ENCODE measurements around the gene ZNF443.
"Not testable (repeated sequence)": the region's sequence is repeated elsewhere in the genome, so short reads cannot be mapped to it uniquely, and the experiment has no call there.

Gene ZNF443

DNA sequence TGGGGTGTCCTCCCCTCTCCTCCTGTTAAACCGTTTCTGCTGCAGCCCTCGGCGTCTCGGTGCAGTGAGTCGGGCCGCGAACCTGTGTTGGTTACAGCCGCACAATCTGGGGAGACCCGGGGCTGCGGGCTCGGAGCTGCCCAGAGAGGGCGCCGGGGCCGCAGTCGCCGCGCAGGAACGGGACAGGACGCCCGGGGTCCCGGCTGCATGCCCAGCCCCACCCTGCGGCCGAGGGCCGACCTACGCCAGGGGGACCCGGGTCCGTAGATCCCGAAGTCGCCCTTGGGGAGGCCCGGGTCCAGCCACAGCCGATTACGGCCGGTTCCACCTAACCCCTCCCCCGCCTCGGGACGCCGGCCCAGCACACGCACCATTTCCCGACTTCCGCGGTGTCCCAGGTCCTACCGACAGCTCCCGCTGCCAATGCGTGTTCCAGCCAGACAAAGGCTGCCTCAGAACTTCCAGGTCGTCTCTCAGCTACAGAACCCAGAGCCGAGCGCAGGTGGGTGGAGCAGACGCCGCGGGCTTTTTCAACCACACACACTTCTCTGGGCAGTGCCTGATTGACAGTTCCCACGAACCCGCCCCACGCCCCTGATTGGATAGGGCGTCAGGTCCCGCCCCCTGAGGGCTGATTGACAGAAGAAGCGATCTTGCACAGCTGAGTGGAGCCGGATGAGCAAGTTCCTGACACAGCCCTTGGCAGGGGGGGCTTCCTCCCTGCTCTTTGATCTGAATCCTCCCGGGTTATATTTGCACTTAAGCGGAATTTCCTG, at the start of gene ZNF443:
TSS of gene ZNF443 (minus strand) at position 481 of the 776 bp plus-strand sequence. CDS start at position 374, 107 bp downstream.
- DNase-seq (ENCODE audit: low read depth in 2 of 2): peak; percentile 96 to 99

DNA sequence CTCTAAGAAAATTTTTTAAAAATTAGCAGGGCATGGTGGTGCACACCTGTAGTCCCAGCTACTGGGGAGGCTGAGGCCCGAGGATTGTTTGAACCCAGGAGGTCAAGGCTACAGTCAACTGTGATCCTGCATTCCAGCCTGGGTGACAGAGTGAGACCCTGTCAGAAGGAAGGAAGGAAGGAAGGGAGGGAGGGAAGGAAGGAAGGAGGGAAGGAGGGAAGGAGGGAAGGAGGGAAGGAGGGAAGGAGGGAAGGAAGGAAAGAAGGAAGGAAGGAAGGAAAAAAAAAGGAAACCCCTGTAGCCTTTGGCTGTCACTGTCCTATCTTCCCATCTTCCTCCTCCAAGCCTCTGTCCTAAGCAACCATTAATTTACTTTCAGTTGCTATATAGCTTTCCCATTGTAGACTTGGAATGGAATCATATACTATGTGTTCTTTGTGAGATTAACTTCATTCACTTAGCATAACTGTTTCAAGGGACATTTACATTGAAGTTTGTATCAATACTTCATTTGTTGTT, 45.5 kb upstream of the ZNF443 start:
- not testable (repeated sequence) for DNase-seq (ENCODE audit: low read depth in 2 of 2)

DNA sequence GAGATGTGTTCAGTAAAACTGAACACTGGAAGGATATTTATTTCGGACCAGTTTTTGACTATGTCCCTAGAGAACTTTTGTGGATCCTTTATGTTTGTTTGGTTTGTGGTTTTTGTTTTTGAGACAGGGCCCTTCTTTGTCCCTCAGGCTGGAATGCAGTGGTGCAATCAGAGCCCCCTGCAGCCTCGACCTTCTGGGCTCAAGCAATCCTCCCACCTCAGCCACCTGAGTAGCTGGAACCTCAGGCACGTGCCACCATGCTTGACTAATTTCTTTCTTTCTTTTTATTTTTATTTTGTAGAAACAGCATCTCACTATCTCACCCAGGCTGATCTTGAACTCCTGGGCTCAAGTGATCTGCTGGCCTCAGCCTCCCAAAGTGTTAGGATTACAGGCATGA, 44.8 kb upstream of the ZNF443 start:
- no peak for DNase-seq (ENCODE audit: low read depth in 2 of 2)

DNA sequence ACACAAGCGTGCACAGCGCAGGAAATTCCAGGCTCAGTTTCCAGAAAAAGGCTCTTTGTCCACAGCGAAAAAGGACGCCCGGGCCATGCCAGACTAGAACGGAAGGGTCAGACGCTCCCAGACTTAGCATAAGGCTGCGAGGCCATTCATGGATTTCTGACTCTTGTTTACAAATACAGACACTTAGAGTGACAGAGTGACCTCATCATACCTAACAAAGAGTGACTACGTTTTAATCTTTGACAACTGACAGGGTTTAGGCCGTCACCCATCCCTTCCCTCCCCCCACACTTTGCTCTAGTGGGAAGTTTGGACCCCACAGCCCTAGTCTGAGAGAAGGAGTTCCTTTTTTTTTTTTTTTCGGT, 44.2 kb upstream of the ZNF443 start:
- no peak for DNase-seq (ENCODE audit: low read depth in 2 of 2)

DNA sequence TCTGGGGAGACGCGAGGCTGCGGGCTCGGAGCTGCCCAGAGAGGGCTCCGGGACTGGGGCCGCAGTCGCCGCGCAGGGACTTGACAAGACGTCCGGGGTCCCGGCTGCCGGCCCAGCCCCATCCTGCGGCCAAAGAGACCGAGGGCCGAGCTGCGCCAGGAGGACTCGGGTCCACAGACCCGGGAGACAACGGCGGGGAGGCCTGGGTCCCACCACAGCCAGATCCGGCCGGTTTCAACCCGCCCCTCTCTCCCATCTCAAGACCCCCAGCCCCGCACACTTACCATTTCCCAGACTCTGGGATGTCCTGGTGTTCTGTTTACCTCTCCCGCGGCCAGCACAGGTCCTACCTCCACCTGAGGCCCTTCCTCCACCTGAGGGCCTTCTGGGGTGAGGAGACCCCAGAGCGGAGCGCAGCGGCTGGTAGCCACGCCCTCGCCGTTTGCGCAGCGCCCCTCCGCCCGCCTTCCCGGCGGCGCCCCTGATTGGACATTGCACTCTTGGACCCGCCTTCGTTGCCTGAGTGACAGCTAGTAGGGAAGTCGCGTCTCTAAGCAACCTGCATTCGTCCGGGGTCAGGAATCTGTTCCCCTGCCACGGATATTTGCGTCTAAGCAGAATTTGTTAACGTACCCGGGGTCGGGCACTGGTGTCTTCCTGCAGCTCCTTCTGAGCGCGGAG, 43.7 kb upstream of the ZNF443 start, which contains the start of gene ZNF709:
TSS of gene ZNF709 (minus strand) at position 446 of the 681 bp plus-strand sequence. CDS start at position 287, 159 bp downstream.
- peak; percentile 75 to 79 for DNase-seq (ENCODE audit: low read depth in 2 of 2)

DNA sequence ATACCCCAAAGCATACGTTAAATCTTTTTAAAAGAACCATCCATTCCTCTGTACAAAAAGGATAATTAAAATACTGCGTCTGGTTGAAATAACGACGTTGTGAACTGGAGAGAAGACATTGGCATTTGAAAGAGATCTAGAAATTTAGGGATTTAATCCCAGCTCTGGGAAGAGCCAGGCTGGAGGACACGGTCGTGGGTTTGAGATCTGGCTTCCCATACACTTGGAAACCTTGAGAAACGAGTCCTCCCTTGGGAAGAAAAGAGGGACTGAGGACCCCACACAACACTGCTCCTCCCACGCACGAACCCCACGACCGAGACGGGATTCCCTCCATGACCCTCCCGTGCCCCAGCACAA, 43.2 kb upstream of the ZNF443 start:
- no peak for DNase-seq (ENCODE audit: low read depth in 2 of 2)

DNA sequence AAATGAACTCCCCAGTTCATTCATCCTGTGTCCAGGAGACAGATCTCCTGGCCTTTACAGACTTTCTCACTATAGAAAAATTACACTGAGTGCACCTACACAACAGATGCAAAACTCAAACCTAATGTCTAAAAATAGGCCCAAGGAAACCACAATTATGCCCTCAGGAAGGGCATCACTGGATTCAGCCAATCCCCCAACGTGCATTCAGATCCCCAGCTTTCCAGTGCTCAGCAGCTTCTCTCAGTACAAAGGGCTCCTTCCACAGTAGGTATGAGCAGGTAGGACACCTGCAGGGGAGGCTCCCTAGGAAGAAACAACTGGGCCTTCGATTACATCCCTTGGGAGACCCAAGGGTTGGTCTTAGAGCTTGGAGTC, 41.7 kb upstream of the ZNF443 start:
- no peak for DNase-seq (ENCODE audit: low read depth in 2 of 2)

DNA sequence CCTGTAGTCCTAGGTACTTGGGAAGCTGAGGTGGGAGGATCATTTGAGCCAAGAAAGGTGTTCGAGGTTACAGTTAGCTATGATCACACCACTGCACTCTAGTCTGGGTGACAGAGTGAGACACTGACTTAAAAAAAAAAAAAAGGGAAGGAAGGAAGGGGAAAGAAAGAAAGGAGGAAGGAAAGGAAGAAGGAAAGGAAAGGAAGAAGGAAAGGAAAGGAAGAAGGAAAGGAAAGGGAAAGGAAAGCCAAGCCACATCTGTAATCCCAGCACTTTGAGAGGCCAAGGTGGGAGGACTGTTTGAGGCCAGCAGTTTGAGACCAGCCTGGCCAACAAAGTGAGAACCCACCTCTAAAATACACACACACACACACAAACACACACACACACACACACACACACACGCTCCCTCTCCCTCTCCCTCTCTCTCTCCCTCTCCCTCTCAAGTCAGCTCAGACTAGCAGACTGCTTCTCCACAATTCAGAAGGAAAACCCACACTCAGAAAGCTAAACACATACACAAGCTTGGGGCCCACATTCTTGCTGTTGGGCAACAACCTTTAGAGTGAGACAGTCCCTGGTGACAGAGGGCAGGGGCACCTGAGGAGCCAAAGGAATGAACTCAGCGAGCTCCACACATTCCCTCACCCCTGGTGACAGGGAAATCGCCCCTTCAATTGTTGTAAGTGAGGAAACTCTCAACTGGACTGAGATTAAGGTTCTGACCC, 41.1 kb upstream of the ZNF443 start:
- DNase-seq (ENCODE audit: low read depth in 2 of 2): no peak

DNA sequence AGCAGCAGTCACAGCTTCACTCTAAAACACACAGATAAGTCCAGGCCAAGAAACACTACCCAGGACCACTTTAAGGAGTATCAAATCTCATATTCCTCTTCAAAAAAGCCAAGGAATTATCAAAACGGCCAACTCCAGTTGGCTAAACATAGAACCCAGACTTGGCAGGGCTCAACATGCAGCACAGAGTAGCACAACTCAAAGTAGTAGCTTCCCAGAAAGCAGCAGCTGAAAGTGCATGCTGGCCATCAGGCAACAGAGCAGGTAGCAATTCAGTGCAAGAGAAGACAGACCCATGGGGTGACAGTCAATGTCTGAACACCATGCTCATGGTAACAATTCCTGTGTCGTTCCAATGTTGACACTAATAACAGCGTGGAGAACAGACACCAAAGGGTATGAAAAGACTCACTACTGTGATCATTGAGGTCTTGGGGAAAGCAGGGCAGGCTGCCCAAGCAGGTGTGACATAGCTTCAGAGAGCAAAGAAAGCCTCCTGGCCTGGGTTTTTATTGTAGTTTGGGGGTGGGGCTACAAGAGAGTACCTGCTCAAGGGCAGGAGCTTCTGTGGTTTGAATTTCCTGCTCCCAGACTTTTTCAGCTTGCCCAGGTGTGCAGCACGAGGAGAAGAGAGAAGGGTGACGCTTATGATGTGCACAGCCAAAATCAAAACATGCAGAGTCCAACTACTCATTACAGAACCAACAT, 37.6 kb upstream of the ZNF443 start:
- no peak for DNase-seq (ENCODE audit: low read depth in 2 of 2)

DNA sequence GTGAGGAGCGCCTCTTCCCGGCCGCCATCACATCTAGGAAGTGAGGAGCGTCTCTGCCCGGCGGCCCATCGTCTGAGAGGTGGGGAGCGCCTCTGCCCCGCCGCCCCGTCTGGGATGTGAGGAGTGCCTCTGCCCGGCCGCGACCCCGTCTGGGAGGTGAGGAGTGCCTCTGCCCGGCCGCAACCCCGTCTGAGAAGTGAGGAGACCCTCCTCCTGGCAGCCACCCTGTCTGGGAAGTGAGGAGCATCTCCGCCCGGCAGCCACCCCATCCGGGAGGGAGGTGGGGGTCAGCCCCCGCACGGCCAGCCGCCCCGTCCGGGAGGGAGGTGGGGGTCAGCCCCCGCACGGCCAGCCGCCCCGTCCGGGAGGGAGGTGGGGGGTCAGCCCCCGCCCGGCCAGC, 26.8 kb upstream of the ZNF443 start:
- DNase-seq (ENCODE audit: low read depth in 2 of 2): not testable (repeated sequence)

DNA sequence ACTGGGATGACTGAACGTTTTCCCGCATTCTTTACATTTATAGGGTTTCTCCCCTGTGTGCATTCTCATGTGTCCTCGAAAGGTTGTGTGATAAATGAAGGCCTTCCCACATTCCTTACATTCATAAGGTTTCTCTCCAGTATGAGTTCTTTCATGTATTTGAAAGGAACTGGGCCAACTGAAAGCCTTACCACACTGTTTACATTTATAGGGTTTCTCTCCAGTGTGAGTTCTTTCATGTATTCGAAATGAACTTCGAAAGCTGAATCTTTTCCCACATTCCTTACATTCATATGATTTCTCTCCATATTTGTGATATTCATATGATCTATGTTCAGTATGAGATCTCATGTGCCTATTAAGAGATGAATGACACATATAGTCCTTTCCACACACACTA, 24.4 kb upstream of the ZNF443 start:
- DNase-seq (ENCODE audit: low read depth in 2 of 2): no peak

DNA sequence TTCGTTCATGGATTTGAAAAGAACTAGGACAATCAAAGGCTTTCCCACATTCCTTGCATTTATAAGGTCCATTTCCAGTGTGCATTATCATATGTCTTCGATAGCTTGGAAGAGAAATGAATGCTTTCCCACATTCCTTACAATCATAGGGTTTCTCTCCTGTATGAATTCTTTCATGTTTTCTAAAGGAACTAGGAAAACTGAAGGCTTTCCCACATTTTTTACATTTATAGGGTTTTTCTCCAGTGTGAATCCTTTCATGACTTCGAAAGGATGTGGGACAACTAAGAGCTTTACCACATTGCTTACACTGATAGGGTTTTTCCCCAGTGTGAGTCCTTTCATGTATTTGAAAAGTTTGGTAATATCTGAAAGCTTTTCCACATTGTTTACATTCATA, 23.9 kb upstream of the ZNF443 start:
- DNase-seq (ENCODE audit: low read depth in 2 of 2): no peak

DNA sequence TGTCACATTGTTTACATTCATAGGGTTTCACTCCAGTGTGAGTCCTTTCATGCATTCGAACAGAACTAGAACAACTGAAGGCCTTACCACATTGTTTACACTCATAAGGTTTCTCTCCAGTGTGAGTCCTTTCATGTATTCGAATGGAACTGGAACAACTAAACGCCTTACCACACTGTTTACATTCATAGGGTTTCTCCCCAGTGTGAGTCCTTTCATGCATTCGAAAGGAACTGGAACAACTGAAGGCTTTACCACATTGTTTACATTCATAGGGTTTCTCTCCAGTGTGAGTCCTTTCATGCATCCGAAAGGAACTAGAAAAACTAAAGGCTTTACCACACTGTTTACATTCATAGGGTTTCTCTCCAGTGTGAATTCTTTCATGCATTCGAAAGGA, 23.3 kb upstream of the ZNF443 start:
- not testable (repeated sequence) for DNase-seq (ENCODE audit: low read depth in 2 of 2)

DNA sequence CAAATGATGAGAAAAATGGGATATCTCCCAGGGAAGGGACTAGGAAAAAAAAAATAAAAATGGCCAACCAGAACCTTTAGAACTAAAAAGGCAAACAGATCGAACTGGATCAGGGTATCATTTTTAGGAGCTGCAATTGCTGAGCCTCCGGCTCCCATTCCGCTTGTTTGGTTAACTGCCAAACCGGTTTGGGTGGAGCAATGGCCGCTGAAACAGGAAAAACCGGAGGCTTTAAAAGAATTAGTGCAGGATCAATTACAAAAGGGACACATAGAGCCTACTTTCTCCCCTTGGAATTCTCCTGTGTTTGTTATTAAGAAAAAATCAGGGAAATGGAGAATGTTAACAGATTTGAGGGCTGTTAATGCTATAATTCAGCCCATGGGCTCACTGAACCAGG, 12.7 kb upstream of the ZNF443 start:
- DNase-seq (ENCODE audit: low read depth in 2 of 2): no peak

DNA sequence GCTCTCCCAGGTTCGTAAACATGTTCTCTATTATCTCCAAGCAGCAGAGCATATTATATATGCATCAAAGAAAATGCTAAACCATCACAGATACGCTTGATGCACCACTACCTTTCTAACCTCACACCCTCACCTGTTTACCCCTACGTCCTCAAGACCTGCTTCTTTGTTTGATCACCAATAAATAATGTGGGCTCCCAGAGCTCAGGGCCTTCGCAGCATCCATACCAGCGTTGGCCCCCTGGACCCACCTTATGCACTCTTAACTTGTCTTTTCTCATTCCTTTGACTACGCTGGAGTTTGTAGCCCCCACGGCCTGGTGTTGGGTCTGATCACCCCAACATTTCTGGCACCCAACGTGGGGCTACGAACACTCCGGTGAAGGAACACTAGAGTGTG, 10.0 kb upstream of the ZNF443 start:
- no peak for DNase-seq (ENCODE audit: low read depth in 2 of 2)

DNA sequence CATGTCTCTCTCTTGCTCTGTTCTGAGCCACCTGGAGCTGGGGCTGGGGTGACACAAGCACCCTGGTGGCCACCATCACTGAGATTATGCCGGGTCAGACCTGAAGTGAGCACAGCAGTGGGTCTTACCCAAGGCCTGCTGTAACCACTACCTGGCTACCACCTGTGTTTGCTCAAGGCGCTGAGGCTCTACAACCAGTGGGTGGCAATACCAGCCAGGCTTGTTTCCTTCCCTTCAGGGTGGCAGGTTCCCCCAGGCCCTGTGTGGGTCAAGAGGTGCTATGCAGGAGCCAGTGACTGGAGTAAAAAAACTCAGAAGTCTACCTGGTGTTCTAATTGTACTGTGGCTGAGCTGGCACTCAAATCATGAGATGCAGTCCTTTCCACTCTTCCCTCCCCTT, 8.0 kb upstream of the ZNF443 start:
- no peak for DNase-seq (ENCODE audit: low read depth in 2 of 2)

DNA sequence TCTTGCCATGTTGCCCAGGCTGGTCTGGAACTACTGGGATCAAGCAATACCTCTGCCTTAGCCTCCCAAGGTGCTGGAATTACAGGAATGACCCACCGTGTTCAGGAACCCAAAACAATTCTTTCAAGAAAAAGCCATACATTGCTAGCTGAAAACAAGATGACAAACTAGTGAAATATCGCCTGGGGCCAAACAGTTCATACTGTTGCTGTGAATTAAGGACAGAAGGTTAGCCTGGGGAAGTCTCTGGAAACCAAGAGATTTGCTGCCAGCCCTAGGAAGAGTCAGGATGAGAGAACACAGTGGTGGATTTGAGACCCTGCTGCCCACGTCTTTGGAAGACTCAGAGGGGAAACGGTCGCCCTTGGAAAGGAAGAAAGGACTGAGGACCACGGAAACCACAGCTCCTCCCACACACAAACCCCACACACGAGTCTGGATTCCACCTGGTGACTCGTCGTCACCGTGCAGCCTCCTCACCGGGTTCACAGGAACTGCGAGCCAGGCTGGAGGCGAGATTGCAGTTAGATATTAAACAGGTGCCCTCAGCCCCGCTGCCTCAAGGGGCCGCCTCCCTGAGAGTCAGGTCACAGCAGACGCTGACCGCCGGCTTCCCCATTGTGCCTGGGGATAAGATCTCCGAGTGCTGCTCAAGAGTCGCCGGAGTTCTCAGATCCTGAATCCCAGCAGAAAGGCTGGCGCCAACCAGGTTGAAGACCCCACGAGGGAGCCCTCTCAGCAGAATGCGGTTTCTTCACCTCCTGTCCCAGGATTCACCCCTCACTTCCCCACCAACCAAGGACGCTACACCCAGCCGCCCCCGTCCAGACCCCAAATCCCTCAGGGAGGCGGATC, 908 bp downstream of the ZNF443 start:
- DNase-seq (ENCODE audit: low read depth in 2 of 2): peak in 1 of 2 donors; percentile 3

DNA sequence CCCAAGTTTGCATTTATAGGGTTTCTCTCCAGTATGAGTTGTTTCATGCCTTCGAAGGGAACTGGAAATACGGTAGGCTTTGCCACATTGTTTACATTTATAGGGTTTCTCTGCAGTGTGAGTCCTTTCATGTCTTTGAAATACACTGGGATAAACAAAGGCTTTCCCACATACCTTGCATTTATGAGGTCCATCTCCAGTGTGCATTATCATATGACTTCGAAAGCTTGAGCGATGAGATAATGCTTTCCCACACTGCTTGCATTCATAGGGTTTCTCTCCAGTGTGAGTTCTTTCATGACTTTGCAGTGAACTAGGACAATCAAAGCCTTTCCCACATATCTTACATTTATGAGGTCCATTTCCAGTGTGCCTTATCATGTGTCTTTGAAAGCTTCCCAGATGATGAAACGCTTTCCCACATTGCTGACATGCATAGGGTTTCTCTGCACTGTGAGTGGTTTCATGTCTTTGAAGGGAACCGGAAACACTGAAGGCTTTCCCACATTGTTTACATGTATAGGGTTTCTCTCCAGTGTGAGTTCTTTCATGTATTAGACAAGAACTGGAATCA, 10.0 kb downstream of the ZNF443 start:
- not testable (repeated sequence) for DNase-seq (ENCODE audit: low read depth in 2 of 2)

DNA sequence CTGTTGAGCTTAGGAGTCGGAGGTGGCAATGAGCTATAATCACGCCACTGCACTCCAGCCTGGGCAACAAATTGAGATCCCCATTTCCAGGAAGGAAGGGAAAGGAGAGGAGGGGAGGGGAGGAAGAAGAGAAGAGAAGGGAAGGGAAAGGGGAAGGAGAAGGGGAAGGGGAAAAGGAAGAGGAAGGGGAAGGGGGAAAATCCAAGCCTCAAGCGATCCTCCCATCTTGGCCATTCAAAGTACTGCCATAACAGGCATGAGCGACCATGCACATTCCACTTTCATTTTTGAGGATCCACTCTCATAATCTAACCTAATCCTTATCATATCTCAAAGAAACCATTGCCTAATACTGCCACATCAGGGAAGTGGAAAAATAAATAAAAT, 14.9 kb downstream of the ZNF443 start:
- no peak for DNase-seq (ENCODE audit: low read depth in 2 of 2)

DNA sequence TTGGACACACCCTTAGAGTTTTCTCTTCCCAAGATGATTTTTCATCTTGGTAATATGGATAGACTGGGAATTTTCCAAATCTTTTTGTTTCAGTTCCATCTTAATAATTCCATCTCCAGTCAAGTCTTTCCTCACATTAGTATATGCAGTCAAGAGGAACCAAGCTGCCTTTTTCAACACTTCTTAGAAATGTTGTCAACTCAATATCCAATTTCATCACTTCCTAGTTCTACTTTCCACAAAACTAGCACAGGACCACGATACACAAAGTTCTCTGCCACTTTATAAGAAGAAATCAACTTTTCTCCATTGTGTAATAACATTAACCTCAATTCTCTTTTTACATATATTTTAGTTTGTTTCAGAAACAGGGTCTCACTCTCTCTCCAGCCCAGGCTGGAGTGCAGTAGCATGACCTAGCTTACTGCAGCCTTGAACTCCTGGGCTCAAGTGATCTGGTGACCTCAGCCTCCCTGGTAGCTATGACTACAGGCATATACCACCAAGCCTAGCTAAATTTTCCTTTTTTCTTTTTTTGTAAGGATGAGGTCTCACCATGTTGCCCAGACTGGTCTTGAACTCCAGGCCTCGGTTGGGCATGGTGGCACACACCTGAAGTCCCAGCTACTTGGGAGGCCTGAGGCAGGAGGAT, 15.5 kb downstream of the ZNF443 start:
- no peak for DNase-seq (ENCODE audit: low read depth in 2 of 2)
